Measurements from ENCODE around the gene BTBD9. TPM values are rescaled to one million over a fixed set of nuclear protein-coding genes. Genes with fewer than 3 reads are reported as not detected.

Gene BTBD9
- total and polyA plus RNA-seq, 2 of the 13 experiments (the other 11 are each of a cell fraction or from before 2014, with no cell fraction given): 1.2 to 3.0 TPM

- no peak overlapping the region for H2AFZ ChIP-seq (ENCODE audit: low read length)
- WGBS (ENCODE audit: low lambda C conversion rate): 99% methylated on average over 5 of the region's 5 CpGs
- H3K9ac ChIP-seq (ENCODE audit: insufficient read depth, low read depth, low read length): no peak overlapping the region
- H3K4me2 ChIP-seq (ENCODE audit: low read depth, low read length): no peak overlapping the region
- no TSS peak for BruUV-seq (replicated peaks)
- H3K4me1 ChIP-seq (ENCODE audit: insufficient read depth, low read length): peaks cover 21% of the 10 kb centered on the region
- no peak for FAIRE-seq
- no peaks in the 10 kb centered on the region for H3K79me2 ChIP-seq (ENCODE audit: insufficient read depth, low read length)
- in situ Hi-C loops (cut with HindIII; ENCODE audit: extremely low pct_ligation_motif_present, low pct_unique_long_range_greater_than_20kb) (no loop called here), intact Hi-C loops (cut with micrococcal nuclease; ENCODE audit: unreplicated experiment) (no loop called here)
- no peaks in the 10 kb centered on the region for H3K9me3 ChIP-seq (ENCODE audit: low read length)
- TF ChIP-seq BATF2 (CRISPR knock-in tag; IDR thresholded peaks at IDR 0.05) (no peak), NR2F1 (CRISPR knock-in tag; IDR thresholded peaks at IDR 0.05) (no peak), CCDC6 (CRISPR knock-in tag; IDR thresholded peaks at IDR 0.05) (no peak), ZNF10 (CRISPR knock-in tag; IDR thresholded peaks at IDR 0.05; ENCODE audit: borderline replicate concordance, low read depth) (no peak), ZMYM4 (CRISPR knock-in tag; IDR thresholded peaks at IDR 0.05) (no peak), TCF12 (IDR thresholded peaks at IDR 0.05) (no peak), TCF12 (CRISPR knock-in tag; IDR thresholded peaks at IDR 0.05) (no peak), REL (CRISPR knock-in tag; conservative IDR thresholded peaks at IDR 0.05) (no peak), AFF4 (CRISPR knock-in tag; IDR thresholded peaks at IDR 0.05) (no peak), KAT8 (CRISPR knock-in tag; IDR thresholded peaks at IDR 0.05) (no peak), ZNF598 (CRISPR knock-in tag; IDR thresholded peaks at IDR 0.05; ENCODE audit: borderline replicate concordance) (no peak), NFYB (CRISPR knock-in tag; IDR thresholded peaks at IDR 0.05) (no peak), GTF2F1 (IDR thresholded peaks at IDR 0.05; ENCODE audit: low read length) (no peak), ZNF431 (CRISPR knock-in tag; IDR thresholded peaks at IDR 0.05; ENCODE audit: borderline replicate concordance, low read depth) (no peak)
- H3K27ac ChIP-seq (ENCODE audit: extremely low read length, insufficient read depth, low read length): no peak overlapping the region
- H3K36me3 ChIP-seq (replicated peaks in 1 of 2; ENCODE audit: control insufficient read depth in 1 of 2, insufficient read depth in 2 of 2, low read length in 2 of 2): peaks cover 9 to 33% of the 10 kb centered on the region in 2 experiments; a peak in 3 of 5 replicates
- POLR2A ChIA-PET: no interaction called here
- no peak overlapping the region for H3K4me3 ChIP-seq (replicated peaks in 1 of 3; ENCODE audit: insufficient read depth in 1 of 3, low read depth in 2 of 3, low read length in 3 of 3)
- CTCF ChIA-PET (ENCODE audit: low intra/inter-chr PET ratio, low total read pairs): no interaction called here
- no peak for DNase-seq (ENCODE audit: low spot score)
- H3K27me3 ChIP-seq (ENCODE audit: control insufficient read depth in 1 of 2, insufficient read depth in 2 of 2, low read length in 2 of 2): no peaks in the 10 kb centered on the region
- no peak for ATAC-seq
- H4K20me1 ChIP-seq (ENCODE audit: insufficient read depth, low read length): peaks cover 3% of the 10 kb centered on the region; the same call in 1 of the 2 replicates
Measured at GRCh38 chr6:38144365-38144945, 495.3 kb downstream of the BTBD9 start.
